ENCODE measurements around the gene TSC22D4.

TSC22D4 gene

DNA sequence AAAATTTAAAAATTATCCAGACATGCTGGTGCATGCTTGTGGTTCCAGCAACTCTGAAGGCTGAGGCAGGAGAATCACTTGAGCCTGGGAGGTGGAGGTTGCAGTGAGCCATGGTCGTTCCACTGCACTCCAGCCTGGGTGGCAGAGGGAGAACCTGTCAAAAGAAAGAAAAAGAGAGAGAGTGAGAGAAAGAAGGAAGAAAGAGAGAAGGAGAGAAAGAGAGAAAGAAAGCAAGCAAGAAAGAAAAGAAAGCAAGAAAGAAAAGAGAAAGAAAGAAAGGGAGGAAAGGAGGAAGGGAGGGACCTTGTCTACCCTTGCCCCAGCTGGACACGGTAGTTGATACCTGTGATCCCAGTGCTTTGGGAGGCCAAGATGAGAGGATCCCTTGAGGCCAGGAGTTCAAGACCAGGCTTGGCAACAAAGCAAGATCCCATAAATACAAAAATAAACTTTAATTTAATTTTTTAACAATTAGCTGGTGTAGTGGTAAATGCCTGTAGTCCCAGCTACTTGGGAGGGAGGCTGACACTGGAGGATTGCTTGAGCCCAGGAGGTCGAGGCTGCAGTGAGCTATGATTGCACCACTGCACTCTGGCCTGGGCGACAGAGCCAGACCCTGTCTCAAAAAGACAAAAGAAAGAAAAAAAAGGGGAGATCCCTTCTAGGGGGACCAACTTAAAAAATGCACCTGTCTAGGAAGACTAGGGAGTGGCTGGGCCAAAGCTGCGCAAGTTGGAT, 13.9 kb upstream of the TSC22D4 start:
- no peak for DNase-seq

GRCh38 chr7:100491192-100491578, 12.2 kb upstream of the TSC22D4 start:
- DNase-seq, result no peak

GRCh38 chr7:100490483-100491191, 11.6 kb upstream of the TSC22D4 start:
- no peak for DNase-seq

DNA sequence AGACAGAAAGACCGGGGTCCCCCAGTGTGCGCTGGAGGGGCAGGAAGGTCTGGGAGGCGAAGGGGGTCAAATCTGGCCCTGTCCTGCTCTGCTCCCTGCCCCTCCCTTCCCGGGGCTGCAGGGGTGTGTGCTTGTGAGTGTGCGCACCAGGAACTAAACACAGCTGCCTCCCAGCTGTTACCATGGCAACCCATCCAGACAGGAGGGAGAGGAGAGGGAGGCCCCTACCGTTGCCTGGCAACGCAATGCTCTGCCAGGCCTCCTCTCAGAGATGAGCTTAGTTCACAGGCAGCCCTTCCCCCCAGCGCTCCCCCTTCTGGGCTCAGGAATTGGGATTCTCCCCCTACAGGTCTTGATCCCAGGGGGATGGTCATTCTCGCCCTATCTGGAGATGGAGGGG, 10.8 kb upstream of the TSC22D4 start:
- DNase-seq, result peak; percentile 89

DNA sequence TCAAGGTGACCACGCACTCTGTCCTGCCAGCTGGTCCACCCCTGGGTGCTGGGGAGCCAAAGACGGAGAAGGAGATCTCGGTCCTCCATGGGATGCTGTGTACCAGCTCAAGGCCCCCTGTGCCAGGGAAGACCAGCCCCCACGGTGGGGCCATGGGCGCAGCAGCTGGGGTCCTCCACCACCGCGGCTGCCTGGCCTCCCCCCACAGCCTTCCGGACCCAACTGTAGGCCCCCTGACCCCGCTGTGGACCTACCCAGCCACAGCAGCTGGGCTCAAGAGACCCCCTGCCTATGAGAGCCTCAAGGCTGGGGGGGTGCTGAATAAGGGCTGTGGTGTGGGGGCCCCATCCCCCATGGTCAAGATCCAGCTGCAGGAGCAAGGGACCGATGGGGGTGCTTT, 10.1 kb upstream of the TSC22D4 start:
- DNase-seq, result no peak

DNA sequence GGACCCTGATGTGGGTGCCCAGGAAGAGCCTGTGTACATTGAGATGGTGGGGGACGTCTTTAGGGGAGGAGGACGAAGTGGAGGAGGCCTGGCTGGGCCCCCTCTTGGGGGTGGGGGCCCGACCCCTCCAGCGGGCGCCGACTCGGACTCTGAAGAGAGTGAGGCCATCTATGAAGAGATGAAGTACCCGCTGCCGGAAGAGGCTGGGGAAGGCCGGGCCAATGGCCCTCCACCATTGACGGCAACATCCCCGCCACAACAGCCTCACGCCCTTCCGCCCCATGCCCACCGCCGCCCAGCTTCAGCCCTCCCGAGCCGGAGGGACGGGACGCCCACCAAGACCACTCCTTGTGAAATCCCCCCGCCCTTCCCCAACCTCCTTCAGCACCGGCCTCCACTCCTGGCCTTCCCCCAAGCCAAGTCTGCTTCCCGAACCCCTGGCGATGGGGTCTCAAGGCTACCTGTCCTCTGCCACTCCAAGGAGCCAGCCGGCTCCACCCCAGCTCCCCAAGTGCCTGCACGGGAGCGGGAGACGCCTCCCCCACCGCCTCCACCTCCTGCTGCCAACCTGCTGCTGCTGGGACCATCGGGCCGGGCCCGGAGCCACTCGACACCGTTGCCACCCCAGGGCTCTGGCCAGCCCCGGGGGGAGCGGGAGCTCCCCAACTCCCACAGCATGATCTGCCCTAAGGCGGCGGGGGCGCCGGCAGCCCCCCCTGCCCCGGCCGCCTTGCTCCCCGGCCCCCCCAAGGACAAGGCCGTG, 9.5 kb upstream of the TSC22D4 start:
- DNase-seq, result no peak

GRCh38 chr7:100486753-100487446, 7.9 kb upstream of the TSC22D4 start:
- no peak for DNase-seq

DNA sequence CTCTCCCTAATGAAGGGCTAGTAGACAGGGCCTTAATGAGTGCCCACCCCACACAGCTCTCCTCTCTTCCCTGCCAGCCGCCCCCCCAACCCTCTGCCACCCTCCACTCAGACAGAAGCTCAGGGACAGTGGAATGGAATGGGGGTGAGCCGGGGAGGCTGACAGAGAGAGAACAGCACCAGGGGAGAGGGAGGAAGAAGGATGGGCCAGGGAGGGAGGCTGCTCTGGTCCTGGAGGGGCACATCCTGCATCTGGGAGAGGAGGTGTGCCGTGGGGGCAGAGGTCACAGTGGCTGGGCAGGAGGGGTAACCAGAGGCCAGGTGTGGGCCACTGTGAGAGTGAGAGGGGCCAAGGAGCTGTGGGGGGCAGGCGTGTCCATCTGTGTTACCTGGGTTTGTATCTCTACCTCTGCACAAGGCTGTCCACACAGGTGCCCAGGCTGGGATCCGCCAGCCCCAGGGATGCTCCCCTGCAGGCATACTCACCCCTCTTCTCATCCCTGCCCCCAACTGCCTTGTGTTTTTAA, 7.2 kb upstream of the TSC22D4 start:
- DNase-seq, result no peak

DNA sequence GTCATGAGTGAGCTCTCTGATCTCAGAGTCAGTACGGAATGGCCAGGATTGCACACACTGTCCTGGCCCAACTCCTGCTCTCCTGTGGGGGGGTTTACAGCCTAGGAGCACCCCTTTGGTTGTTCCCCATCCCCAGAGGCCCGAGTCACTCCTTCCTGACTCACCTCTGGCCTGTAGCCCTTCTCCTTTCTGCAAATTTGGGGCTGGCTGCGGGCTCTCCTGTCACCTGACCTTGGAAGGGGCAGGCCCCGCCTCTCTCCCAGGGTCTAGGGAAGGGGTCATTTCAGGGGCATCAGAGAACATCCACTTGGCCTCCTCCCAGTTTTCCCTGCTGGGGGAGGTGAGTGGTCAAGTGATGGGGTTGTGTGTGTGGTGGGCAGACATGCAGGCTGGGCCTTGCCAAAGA, 6.5 kb upstream of the TSC22D4 start:
- DNase-seq, result no peak

GRCh38 chr7:100484673-100485045, 5.6 kb upstream of the TSC22D4 start:
- no peak for DNase-seq

- DNase-seq, result no peak
Measured at GRCh38 chr7:100483722-100484672, 5.0 kb upstream of the TSC22D4 start, which contains the start of gene NYAP1. Gene NYAP1, plus strand, starts transcription at chr7:100483927. Its CDS starts 1,385 bp downstream, at chr7:100485312.

DNA sequence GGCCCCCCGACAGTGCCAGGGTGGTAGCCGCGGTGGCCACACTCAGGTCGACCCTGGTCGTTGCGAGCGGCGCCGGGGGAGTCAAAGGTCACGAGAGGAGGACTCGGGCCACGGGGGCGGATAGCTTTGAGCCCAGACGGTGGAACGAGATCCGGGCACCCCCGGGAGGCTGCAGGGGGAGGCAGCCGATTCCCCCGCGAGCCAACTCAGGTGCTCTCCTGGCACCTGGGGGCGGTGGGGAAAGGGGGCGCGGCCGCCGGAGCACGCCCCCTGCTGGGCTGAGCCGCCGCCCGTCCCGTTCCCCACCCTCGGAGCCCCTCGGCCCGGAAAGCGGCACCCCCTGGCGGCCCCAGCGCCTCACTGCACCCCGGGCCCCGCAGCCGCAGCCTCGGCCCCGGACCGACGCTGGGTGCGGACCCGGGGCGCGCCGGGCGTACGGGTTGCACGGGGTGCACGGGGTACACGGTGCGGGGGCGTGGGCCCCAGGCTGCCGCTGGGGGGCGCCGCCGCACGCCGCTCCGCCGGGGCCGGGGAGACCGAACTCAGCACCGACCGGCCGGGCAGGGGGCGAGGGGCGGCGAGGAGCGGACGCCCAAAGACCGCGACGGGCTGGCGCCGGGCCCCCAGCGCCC, 4.2 kb upstream of the TSC22D4 start:
- DNase-seq, result no peak

DNA sequence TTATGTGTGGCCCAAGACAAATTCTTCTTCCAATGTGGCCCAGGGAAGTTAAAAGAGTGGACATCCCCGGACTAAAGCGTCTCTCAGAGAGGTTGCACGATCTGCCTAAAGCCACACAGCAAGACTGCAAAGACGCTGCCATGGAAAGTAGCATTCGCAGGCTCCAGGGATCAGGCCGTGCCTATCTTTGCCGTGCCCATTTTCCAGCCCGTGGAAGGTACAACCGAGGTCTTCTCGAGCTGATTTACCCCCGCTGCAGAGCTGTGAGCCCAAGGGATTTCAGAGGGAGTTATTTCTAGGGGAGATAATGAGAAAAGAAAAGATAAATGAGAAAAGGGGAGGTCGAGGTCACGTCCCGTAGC, 3.7 kb upstream of the TSC22D4 start:
- no peak for DNase-seq

GRCh38 chr7:100481466-100481865, 2.5 kb upstream of the TSC22D4 start:
- DNase-seq, result no peak

DNA sequence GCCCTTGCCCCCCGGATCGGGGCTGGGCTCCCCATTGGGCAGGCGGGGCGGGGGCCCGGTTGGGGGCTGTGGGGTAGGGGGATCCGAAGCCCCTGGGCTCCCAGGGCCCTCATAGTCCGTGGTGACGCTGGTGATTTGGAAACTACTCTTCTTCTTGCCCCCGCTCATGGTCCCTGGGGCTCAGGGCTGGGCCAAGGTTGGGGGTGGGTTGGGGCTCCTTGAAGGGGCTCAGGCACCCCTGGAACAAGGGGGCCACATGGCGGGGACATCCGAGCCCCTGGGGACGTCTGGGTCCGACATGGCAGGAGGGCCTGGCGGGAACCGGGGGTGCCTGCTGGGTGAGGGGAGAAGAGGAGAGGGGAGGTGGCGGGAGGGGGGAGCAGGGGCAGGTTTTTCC, 1.1 kb downstream of the TSC22D4 start:
- DNase-seq, result no peak

DNA sequence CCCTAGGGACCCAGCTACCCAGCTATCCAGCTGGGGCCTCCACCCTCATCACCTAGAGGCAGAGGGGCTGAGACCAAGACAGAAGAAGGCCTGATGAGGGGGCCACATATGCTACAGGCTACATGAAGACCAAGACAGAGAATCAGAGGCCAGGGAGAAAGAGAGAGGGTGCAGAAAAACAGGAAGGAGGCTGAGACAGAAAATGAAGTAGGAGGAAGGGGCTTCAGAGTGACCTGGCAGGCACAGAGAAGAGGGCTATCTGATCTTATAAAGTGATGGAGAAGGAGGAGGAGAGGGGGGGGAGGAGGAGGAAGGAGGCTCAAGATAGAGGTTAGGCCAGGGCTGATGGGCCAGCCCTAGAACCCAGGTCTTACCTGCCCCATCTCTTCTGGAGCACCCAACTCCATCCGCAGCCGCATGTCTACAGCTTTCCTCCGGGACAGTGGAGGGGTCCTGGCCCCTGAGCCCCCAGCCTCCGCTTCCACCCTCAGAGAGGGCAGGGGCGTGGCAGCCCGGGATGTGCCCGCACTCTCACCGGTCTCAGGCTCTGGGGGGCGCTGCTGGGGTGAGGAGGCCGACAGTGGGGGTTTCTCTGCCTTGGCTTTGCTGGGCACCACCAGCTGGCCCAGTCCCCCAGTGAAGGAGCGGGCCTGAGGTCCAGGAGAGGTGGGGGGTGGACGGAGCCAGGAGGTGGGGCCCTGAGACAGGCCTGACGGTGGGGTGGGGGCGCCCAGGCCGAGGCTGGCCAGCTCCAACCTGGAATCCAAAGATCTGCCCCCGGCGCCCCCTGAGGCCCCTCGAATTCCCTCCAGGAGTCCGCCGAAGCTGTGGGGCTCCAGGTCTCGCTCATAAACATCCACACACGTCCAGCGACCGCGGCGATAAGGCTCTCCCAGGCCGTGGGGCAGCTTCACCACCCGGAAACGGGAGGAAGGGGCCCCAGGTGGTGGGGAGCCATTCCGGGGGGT, 1.8 kb downstream of the TSC22D4 start:
- no peak for DNase-seq

DNA sequence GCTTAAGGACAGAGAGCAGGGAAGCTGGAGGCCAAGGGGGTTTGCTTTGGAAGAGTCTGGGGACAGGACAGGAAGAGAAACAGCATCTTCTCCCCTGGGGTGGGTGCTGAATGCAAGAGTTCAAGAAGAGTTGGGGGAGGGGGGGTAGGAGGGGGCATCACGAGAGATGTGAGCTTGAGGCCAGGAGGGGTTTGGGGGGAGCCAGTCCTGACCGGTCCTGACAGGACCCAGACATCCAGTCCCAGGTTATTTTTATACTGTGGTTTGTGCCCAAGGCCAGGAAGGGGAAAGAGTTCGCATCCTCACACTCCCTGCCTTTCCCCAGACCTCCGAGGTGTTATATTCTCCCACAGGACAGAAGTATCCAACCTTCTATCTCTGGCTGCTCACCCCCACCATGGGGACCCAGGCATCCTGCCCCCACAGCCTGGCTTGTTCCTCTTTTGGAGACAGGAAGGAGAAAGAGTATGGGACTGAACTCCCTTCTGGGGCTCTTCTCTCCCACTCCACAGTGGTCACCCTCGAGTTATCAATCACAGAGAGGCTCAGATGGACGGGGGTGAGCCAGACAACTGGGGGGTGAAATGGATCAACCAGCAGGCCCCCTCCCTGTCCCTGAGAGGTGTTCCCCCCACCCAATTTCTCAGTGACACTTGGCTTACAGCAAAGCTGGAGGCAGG, 2.8 kb downstream of the TSC22D4 start:
- no peak for DNase-seq

- DNase-seq, result no peak
Measured at GRCh38 chr7:100475549-100475948, 3.5 kb downstream of the TSC22D4 start.

- no peak for DNase-seq
Measured at GRCh38 chr7:100472854-100473499, 6.0 kb downstream of the TSC22D4 start.
